ENCODE measurements around the gene NFASC.

The NFASC gene

DNA sequence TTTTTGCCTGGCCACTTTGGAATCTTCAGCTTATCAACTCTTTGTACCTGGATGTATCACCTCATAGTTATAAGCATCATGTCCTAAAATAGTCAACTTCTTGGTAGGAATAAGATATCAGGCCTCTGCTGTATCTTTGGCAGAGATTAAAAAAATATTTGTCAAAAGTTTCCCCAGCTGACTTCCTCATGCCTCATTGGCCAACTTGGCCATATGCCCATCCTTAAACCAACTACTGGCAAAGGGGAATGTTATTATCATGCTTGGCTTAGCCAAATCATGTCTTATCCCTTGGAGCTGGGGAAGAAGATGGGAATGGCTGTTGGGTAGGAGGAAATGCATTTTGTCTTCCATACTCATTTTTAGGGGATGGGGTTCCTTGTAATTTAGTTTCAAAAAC, 23.4 kb downstream of the NFASC start:
- DNase-seq: no peak

DNA sequence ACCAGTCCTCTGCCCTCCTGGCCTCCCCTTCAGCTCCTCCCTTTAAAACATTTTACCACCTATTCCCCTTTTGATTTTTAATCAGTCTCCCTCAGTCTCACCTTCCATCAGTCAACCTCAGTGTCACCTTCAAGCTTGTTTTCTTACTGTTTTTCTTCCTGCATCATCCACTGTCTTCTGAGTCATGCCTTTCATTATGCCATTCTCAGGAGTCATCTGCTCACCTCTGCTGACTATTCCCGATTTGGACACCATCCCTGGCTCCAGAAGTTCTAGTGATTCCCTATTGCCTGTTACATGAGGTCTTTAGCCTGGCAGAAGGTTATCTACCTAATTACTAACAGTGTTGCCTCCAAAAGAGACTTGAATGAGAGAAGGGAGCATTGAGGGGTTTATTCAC, 23.9 kb downstream of the NFASC start:
- DNase-seq: no peak

DNA sequence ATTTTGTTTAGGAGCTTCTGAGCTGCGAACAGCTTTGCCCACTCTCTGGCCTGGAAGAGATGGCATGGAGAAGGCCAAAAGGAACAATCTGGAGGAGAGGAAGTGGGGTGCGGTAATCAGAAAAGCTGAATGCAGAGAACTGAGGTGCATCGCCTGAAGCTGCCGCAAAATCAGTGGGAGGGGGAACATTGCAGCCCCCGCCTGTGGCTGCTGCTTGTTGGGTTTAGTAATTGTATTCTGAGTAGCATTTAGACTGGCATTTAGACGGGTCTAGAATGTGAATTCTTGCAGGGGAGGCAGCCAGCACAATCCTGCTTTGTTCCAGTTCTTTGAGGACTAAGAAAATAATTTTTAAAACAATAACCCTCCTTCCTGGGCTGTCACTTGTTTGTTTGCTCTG, 25.4 kb downstream of the NFASC start:
- DNase-seq: no peak

- DNase-seq: no peak
These were observed 26.3 kb downstream of the NFASC start for GRCh38 chr1:204896787-204897469.

- no peak for DNase-seq
These were observed 30.1 kb downstream of the NFASC start for GRCh38 chr1:204900721-204901120.

DNA sequence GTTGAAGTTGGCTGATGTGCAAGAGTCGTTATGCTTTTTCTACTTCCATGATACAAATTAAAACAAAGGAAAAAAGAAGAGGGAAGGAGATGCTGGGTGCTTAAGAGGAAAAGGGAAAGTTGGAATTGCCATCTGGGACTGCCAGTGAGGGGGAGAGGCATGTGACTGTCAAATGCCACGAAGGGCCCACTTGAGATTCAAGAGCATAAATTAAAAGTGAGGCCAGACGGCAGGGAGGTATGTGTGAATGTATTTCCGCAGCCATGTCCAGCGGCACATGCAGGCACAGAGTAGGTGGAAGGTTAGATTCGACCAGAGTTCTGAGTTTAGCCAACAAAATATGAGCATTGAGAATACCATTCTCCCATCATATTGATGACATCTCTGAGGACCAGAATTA, 32.0 kb downstream of the NFASC start:
- DNase-seq: peak; percentile 19

DNA sequence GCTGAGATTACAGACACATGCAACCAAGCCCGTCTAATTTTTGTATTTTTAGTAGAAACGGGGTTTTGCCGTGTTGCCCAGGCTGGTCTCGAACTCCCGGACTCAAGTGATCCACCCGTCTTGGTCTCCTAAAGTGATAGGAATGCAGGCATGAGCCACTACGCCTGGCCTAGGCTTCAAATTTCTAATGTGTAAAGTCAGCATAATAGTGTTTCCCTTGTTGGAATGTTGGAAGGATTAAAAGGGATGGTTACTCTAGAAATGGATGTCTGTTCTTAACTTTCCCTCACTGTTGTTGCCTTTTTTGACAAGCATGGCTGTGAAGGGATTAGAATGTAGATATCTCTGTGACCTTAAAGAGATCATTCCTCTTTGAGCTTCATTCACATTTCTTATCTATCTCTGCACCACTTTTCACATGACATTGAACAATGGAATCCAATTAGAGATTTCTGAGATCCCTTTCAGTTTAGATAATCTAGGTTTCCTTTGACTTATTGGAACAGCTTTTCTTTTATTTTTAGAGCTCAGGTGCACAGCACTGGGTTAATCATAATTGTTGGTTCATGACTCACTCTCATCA, 33.7 kb downstream of the NFASC start:
- no peak for DNase-seq

- DNase-seq: no peak
These were observed 38.4 kb downstream of the NFASC start for GRCh38 chr1:204909109-204909508.

DNA sequence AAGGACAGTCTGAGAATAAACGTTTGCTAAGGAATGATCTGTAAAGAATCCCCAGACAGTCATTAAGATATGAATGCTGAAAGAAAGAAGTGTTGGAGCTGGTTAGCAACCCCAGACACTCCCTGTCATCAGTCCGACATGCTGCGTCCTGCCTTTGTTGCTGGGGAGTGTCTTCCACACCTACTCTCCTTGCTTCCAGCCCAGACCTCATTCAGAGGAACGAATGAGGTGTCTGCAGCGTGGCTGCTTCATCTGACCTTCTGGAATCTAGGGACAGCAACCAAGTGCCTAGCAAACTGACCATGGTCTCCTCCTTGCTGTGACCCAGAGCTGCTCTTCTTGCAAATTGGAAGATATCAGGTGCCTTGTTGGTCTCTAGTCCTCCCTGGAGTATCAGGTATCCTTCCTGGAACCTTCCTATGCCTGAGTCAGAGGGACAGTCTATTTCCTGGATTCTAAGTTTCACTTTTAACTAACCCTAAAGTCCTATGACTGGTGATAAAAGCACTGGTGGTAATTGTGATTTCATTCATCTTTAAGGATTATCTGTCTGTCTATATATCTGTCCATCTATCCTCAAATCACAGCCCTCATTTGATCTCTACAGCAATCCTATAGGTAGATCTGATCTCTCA, 45.3 kb downstream of the NFASC start:
- no peak for DNase-seq

- DNase-seq: no peak
These were observed 47.1 kb downstream of the NFASC start for GRCh38 chr1:204917802-204918201.

GRCh38 chr1:204920511-204920910, 49.8 kb downstream of the NFASC start:
- DNase-seq: no peak

- DNase-seq: no peak
These were observed 50.3 kb downstream of the NFASC start for GRCh38 chr1:204920967-204921366.

GRCh38 chr1:204921855-204922516, 51.3 kb downstream of the NFASC start:
- no peak for DNase-seq

DNA sequence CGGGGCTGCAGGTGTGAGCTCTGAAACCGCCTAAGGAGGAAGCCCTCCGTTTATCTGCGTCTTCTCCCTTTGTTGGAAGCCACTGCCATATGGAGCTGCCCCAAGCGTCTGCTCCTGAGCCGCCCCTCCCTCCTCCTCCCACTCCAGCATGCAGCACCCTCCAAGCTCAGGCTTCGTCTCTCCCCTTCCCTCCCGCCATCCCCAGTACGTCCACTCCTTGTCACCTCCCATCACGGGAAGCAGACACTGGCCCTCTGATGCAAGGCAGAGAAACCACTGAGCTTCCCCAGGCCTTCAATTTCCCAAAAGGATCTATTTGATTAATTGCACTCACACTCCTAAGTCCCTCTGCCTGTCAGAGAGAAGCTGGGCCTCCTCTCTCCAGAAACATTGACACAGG, 52.5 kb downstream of the NFASC start:
- DNase-seq: no peak

DNA sequence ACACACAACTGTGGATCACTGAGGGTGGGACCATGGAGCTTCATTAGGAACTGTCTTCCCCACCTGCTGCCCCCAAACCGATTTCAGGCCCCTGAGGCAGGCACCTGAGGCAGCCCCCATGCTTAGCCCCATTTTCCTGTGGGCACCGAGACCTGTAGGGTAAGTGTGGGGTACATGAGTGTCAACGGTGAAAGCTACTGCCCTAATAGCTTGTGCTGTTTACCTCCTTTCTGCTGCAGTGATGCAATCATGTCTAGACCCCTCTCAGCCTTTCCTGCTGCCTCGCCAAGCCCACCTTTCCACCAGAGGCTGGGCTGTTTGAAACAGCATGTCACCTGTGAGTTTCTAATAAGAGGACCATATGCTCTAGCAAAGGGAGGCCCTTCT, 53.0 kb downstream of the NFASC start:
- no peak for DNase-seq

DNA sequence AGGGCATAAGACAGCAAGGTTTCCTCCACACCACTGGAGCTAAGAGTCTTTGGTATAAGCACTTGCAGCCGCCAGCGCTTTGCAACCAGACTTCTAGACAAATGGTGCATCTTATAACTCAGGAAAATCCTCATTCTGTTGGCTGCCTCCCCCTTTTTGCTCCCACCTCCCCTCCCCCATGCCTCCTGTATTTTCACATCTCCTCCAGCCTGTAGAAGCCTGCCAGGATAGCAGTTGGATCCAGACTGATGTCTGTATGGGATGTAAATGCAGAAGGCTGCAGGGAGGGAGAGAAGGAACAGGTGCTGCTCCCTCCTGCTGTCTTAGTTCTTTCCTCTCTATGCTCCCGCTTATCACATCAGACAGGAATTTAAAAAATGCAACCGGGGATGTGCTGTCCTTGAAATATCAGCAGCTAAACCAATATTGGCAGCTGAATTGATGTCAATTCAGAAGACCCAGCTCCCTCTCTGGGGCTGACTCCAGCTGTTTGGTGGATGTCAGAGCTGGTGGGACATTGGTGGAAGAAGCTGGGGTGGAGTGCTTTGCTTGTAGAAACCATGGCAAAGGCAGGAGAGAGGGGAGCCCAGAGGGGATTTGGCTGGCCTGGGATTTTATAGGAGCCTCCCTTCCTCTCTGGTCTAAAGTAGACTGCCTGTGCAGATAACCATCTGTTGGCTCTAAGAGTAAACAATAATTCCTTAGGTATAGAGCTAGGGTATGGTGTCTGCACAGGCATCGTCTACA, 53.5 kb downstream of the NFASC start:
- DNase-seq: no peak

- no peak for DNase-seq
These were observed 55.0 kb downstream of the NFASC start for GRCh38 chr1:204925701-204926100.

DNA sequence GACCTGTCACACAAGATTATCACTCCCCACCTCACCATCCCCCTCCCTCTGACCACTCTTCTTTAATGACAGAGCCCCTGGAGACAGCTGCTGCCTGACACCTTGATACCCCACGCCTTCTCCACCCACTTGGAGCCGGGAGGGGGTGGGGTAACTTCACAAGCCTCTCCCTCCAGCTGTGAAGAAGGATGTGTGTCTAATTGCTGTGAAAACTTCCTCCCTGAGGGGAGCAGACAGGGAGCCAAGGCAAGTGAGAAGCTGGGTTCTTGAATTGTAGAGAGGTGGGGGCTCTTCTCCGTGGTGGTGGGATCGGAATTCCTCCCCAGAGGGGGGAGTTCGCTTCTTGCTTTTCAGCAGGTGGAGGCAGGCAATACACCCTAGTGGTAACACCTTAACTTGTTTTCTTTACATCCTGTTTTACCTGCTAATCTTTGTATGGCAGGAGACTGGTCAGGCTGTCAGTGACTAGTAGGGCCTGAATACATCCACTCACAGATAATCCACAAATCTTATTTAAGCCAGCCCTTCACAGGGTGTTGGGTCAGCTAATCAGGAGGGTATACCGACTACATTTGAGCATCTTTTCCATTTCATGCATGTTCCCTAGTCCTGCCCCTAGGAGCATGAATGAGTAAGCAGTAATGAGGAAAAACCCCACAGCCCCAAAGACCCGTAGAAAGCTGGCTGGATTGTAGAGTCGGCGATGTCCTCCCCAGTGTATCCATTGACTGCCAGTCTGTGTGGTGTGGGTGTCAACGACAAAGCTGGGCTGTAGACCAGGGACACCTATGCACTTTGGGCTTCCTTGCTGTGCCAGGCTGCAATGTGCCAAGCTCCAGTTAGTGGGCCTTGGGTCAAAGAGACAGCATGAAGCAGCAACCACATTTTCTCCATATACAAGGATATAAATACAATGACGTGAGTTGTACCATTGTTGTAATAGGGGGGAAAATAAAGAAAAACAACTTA, 57.3 kb downstream of the NFASC start:
- no peak for DNase-seq

GRCh38 chr1:204928671-204929486, 58.2 kb downstream of the NFASC start:
- no peak for DNase-seq

DNA sequence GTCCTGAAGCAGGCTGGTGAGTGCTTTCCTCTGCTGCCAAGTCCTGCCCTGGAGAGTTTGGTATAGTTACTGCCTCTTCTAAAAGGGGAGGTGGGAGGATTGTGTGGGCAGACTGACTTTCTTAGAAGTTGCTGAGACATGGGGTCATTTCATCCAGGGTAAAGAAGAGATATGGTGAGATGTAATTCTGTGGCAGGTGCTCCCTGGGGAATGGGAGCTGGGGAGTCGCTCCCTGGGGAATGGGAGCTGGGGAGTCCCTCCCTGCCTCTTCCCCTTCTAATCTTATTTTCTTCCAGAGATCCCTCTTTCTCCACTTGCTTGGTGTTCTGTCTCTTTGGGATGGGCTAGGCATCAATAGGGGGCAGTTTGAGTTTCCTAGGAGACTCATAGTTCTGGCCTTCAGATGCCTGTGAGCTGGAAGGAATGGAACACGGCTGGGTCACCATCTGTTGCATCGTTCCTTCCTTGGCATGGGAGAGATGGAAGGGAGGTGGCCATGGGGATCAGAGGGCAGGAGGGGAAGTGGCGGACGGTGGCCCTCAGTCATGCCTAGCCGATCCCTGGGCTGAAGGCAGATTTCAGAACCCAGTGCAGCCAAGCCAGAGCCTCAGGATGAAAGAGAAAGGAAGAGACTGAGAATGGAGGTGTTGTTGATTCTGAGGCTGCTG, 59.0 kb downstream of the NFASC start:
- no peak for DNase-seq

DNA sequence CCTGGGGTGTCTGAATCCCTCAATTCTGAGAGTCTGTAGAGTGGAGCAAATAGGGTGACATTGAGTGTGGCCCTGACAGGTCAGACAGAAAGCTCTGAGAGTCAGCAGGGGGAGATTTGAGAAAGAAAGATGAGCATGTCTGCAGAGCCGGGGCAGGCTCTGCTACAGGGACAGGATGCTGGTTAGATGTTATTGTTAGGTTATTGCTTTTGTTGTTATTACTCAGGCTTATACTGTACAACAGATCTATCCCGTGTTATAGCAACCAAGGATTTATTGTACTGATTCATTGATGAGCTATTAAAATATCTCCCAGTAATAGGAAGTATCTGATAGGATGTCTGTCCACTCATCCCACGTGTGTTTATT, 59.5 kb downstream of the NFASC start:
- no peak for DNase-seq
